Right lobe of liver (tissue), 6 donors: ENCODE data around the gene ADARB2. TPM values are rescaled to one million over a fixed set of nuclear protein-coding genes. Genes with fewer than 3 reads are reported as not detected.
"Not testable (repeated sequence)": the region's sequence is repeated elsewhere in the genome, so short reads cannot be mapped to it uniquely, and the experiment has no call there.

Experiments used
- ATAC-seq, 4 donors: fragments of 200-7000 bp; cut with Tn5 transposase; one replicate each; pipeline ENCODE4 v1.9.1; 2020; ENCODE audit warnings: mild to moderate bottlenecking in 4 of 4, moderate library complexity in 4 of 4
- DNase-seq, 3 donors: peaks; one replicate each; pipeline ENCODE4 v3.0.0-alpha.2; 2020
- H3K27ac ChIP-seq, 3 donors: fragments of 200-600 bp; one replicate each; pipeline ENCODE4 v1.8.0; 2022
- H3K27me3 ChIP-seq, 2 donors: fragments of 200-600 bp; one replicate each; pipeline ENCODE4 v1.8.0; 2022
- H3K36me3 ChIP-seq, 4 donors: fragments of 200-600 bp; sonication (generic) in 1 of 4; one replicate each; pipeline versions ENCODE4 v1.5.1 to v1.8.0; 2017 to 2022; ENCODE audit warnings: control low read depth in 1 of 4
- H3K4me1 ChIP-seq, 4 donors: fragments of 200-600 bp; sonication (generic) in 1 of 4; one replicate each; pipeline versions ENCODE4 v1.5.1 to v1.8.0; 2017 to 2022; ENCODE audit warnings: control low read depth in 1 of 4
- H3K4me3 ChIP-seq, 3 donors: fragments of 200-600 bp; one replicate each; pipeline ENCODE4 v1.8.0; 2022
- H3K9me3 ChIP-seq, 4 donors: fragments of 200-600 bp; sonication (generic) in 1 of 4; one replicate each; pipeline versions ENCODE4 v1.5.1 to v1.8.0; 2017 to 2022; ENCODE audit warnings: control low read depth in 1 of 4
- CTCF ChIP-seq, 4 donors: fragments of 200-600 bp in 3 of 4; fragments of 450-650 bp in 1 of 4; IDR thresholded peaks; one replicate each; pipeline versions ENCODE4 v1.5.1 to v1.8.0; 2016 to 2022; ENCODE audit warnings: antibody characterized with exemption in 4 of 4, mild to moderate bottlenecking in 2 of 4
- POLR2A ChIP-seq: fragments of 450-650 bp; IDR thresholded peaks from one replicate; pipeline ENCODE4 v1.6.1; 2017; ENCODE audit warnings: antibody characterized with exemption, mild to moderate bottlenecking
- WGBS: methylation state at CpG from one replicate; pipeline ENCODE4 v1.1.6; 2018; ENCODE audit warnings: low coverage, low lambda C conversion rate; ENCODE audit not compliant: insufficient coverage; ENCODE audit errors: missing lambda C conversion rate; 5-methylcytosine and 5-hydroxymethylcytosine counted together
- intact Hi-C, 2 donors: fragments of 100-400 bp; cut with DNase I; formaldehyde crosslinking; loops; one replicate each; pipeline versions ENCODE4 v1.11.2 to v1.14.1; 2022
- total RNA-seq, 6 experiments: library from RNA; depleted of rRNA in 2 of 6; stranded (reverse); fragments of >200 nt in 2 of 6; fragmentation: NEBNext Ultra II Directional in 3 of 6; extraction: Animal tissue kit (Norgen Biotek cat#: 25700) in 3 of 6; gene quantifications; one replicate each; pipeline versions ENCODE4 v1.1.0 to v1.2.4, GENCODE V29; 2016 to 2023
- donor health status: DM: no; HTN: yes; CAD: no.
- donor health status: DM: no; HTN: no; CAD: no.
- donor health status: DM: no; HTN: no; CAD: no.
- donor health status: DM: no; HTN: yes; CAD: no.
- donor health status: DM: no; HTN: yes; CAD: no.

Gene ADARB2
- total RNA-seq, 6 experiments from 2014 or later = 0.07 to 0.68 (median 0.42) TPM

DNA sequence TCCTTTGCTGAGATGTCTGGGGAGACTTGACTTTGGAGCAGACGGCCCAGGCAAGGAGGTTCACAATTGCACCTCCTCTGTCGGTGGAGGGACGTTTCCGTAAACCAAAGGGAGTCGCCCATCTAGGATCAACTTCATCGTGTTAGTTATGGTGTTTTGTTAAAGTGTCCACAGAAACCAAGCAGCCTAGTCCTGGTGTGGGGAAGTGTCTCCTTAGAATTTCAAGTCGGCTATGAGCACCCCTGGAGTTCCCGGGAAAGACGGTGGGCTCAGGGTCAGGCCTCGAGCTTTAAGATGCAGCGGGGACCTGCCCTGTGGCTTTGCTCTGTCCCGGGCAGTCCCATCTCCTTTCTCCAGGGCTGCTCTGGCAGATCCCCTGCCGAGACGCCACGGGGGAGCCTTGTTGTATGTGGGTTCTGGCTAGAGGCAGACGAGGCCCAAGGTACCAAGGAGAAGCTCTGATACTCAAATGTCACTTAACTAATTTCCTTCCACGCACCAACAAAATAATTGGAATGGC lies 319.2 kb downstream of the ADARB2 start:
- Histone ChIP-seq H3K4me1 (peaks cover 0 to 9% (median 0%) of the 10 kb centered on the region in 4 donors), H3K36me3 (no peaks in the 10 kb centered on the region), H3K9me3 (no peaks in the 10 kb centered on the region), H3K4me3 (no peak overlapping the region), H3K27me3 (peaks cover 4 to 24% of the 10 kb centered on the region in 2 donors), H3K27ac (no peak overlapping the region)
- intact Hi-C loops = no loop called here
- no peak for ATAC-seq
- TF ChIP-seq CTCF (IDR thresholded peaks at IDR 0.05) (no peak), POLR2A (no peak)
- DNase-seq = peak in 1 of 3 donors; percentile 18
- 77% methylated on average over 4 of the region's 17 CpGs for WGBS

DNA sequence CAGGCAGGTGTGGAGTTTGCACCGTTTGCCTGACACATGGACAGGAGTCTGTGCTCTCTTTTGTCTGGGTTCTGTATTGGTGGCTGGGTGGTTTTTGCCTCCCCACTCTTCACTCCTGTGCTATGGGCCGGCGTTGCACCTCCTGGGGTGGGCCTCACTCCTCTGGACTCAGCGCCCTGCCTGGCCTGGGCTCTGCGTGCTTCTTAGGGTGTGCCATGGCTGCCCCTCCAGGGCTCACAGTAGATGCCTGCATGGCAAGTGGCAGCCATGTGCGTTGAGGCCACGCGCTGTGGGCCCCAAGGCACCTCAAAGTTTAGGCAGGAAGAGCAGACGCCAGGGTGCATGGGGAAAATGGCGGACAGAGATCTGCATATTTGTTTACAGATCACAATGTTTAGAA lies 319.8 kb downstream of the ADARB2 start:
- Histone ChIP-seq H3K27ac (no peak overlapping the region), H3K9me3 (no peaks in the 10 kb centered on the region), H3K4me3 (no peak overlapping the region), H3K27me3 (peaks cover 4 to 24% of the 10 kb centered on the region in 2 donors), H3K36me3 (no peaks in the 10 kb centered on the region), H3K4me1 (peaks cover 0 to 9% (median 0%) of the 10 kb centered on the region in 4 donors)
- ATAC-seq (no peak), DNase-seq (peak in 1 of 3 donors; percentile 22)
- 90% methylated on average over 5 of the region's 10 CpGs for WGBS
- intact Hi-C loops = no loop called here
- no peak for TF ChIP-seq CTCF (IDR thresholded peaks at IDR 0.05)
- no peak for TF ChIP-seq POLR2A

- Histone ChIP-seq H3K4me1 (peaks cover 0 to 9% (median 0%) of the 10 kb centered on the region in 4 donors), H3K36me3 (no peaks in the 10 kb centered on the region), H3K27ac (no peak overlapping the region), H3K4me3 (no peak overlapping the region), H3K9me3 (no peaks in the 10 kb centered on the region), H3K27me3 (peaks cover 4 to 14% of the 10 kb centered on the region in 2 donors)
- peak in 1 of 3 donors; percentile 33 for DNase-seq
- TF ChIP-seq POLR2A (no peak), CTCF (IDR thresholded peaks at IDR 0.05) (no peak)
- intact Hi-C loops = no loop called here
- 74% methylated on average over 5 of the region's 8 CpGs for WGBS
- ATAC-seq = no peak
Observed at GRCh38 chr10:1416456-1417037, 320.8 kb downstream of the ADARB2 start.

- Histone ChIP-seq H3K27me3 (peaks cover under 1 to 11% of the 10 kb centered on the region in 2 donors), H3K27ac (no peak overlapping the region), H3K4me3 (no peak overlapping the region), H3K4me1 (peaks cover 0 to 5% (median 0%) of the 10 kb centered on the region in 4 donors), H3K36me3 (no peaks in the 10 kb centered on the region), H3K9me3 (no peaks in the 10 kb centered on the region)
- no peak for DNase-seq
- TF ChIP-seq POLR2A (no peak), CTCF (IDR thresholded peaks at IDR 0.05) (no peak)
- ATAC-seq = no peak
- intact Hi-C loops = no loop called here
Observed at GRCh38 chr10:1414893-1415292, 322.4 kb downstream of the ADARB2 start.

DNA sequence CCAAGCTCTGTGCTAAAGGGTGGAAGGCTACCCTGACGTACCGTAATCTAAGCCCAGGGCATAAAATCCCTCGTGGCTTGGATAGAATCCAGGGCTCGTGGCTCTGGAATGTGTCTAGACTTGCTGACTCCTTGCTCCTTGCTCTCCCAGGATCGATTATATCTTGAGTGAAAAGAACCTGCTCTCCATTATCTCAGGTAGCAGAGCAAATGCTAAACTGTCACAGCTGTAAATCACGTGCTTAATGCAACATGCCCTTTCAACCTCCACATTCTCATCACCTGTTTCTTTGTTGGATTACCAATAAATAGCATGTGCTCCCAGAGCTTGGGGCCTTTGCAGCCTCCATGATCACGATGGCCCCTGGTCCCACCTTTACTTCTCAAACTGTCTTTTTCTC lies 323.0 kb downstream of the ADARB2 start:
- DNase-seq = not testable (repeated sequence)

More for the DNA sequence above, 323.0 kb downstream of the ADARB2 start:
- peaks cover 0 to 11% of the 10 kb centered on the region in 2 donors for H3K27me3 ChIP-seq
- ATAC-seq, H3K36me3 ChIP-seq, H3K9me3 ChIP-seq, H3K4me1 ChIP-seq, intact Hi-C loops, H3K27ac ChIP-seq, H3K4me3 ChIP-seq: not testable (repeated sequence)
- 44% methylated on average over 2 of the region's 7 CpGs for WGBS
